ENCODE measurements around the gene NRN1L. TPM values are rescaled to one million over a fixed set of nuclear protein-coding genes. Genes with fewer than 3 reads are reported as not detected.
"Not testable (repeated sequence)": the region's sequence is repeated elsewhere in the genome, so short reads cannot be mapped to it uniquely, and the experiment has no call there.

NRN1L gene
- total RNA-seq (2012; rRNA removed): not detected in 2 replicates
- polyA plus RNA-seq (2012; rRNA removed): 0.27 and 0.32 TPM in 2 replicates
- polyA plus RNA-seq (2012; cell fraction: cytosol; rRNA removed): 0.09 and 0.14 TPM in 2 replicates
- 3.2 and 5.5 TPM in 2 replicates for polyA plus RNA-seq (2012; cell fraction: nucleus; rRNA removed; ENCODE audit: low replicate concordance)
- Bru-seq, nascent RNA: not detected
- BruChase-seq, experiment 1, labeled RNA remaining after a 6-hour chase: percentile 42 among the genes with signal in this experiment
- not detected for BruChase-seq, experiment 2, labeled RNA remaining after a 2-hour chase
- long read RNA-seq: 0 reads

DNA sequence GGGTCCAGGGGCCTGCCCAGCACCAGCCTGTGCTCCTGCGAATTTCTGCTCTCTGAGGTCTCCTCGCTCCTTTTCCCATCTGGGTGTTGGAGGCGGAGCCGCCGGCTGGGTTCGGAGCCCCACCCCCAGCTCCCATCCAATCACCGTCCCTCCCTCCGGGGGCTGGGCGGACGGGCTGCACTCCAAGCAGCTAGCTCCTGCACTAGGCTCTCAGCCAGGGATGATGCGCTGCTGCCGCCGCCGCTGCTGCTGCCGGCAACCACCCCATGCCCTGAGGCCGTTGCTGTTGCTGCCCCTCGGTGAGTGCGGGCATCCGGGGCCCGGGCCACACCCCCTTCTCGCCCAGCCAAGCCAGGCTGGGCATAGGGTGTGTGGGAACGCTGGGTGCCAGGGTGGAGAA, at the start of gene NRN1L:
Gene NRN1L (plus strand): TSS at position 202 of the 400 bp plus-strand sequence. CDS start 19 bp downstream, at position 221.
- Histone ChIP-seq H2AFZ (replicated peaks; ENCODE audit: low read length, poor library complexity) (peak within 1 kb of the TSS; percentile 74), H4K20me1 (ENCODE audit: insufficient read depth, low read length) (peaks cover 32% of the 10 kb centered on the region), H3K27ac (ENCODE audit: insufficient read depth, low read length) (no peak within 1 kb of the TSS), H3K36me3 (ENCODE audit: control insufficient read depth, insufficient read depth, low read length) (peaks cover 46% of the 10 kb centered on the region), H3K27me3 (ENCODE audit: control insufficient read depth, insufficient read depth, low read length) (no peaks in the 10 kb centered on the region), H3K4me3 (ENCODE audit: insufficient read depth, low read depth, low read length) (no peak within 1 kb of the TSS), H4K91ac (ENCODE audit: insufficient read depth, low read depth, low read length) (no peak within 1 kb of the TSS), H4K5ac (ENCODE audit: low read depth, low read length) (no peak within 1 kb of the TSS), H2BK5ac (ENCODE audit: low read depth, low read length, poor library complexity, severe bottlenecking) (no peak within 1 kb of the TSS), H3K4ac (ENCODE audit: low read depth, low read length) (no peak within 1 kb of the TSS), H3K9ac (ENCODE audit: low read depth, low read length) (no peak within 1 kb of the TSS), H3K56ac (ENCODE audit: extremely low read depth, insufficient read depth, low read length) (no peak within 1 kb of the TSS), H2AK9ac (replicated peaks; ENCODE audit: low read depth, low read length, poor library complexity) (peak within 1 kb of the TSS; percentile 86), H3K79me1 (ENCODE audit: low read depth in 1 of 2, low read length in 2 of 2) (peaks cover 0 to 5% of the 10 kb centered on the region in 2 experiments; a peak in 2 of 4 replicates), H4K8ac (ENCODE audit: low read depth in 2 of 2, low read length in 2 of 2) (no peak within 1 kb of the TSS), H3K4me1 (ENCODE audit: control insufficient read depth, insufficient read depth, low read length) (peaks cover 4% of the 10 kb centered on the region; the same call in 1 of the 2 replicates), H3K9me1 (ENCODE audit: insufficient read depth, low read length) (no peaks in the 10 kb centered on the region), H2AK5ac (ENCODE audit: low read depth, low read length) (no peak within 1 kb of the TSS), H3K23ac (ENCODE audit: low read depth, low read length) (0 out of 2 replicates have a peak within 1 kb of the TSS, but pooled peaks have one; percentile 24), H2BK20ac (ENCODE audit: low read depth, low read length) (no peak within 1 kb of the TSS), H3K9me3 (ENCODE audit: control insufficient read depth, insufficient read depth, low read length) (no peaks in the 10 kb centered on the region), H3K18ac (ENCODE audit: low read depth, low read length) (no peak within 1 kb of the TSS), H3K4me2 (ENCODE audit: low read depth, low read length) (peak within 1 kb of the TSS; percentile 27; the same call in 1 of the 2 replicates), H2BK15ac (ENCODE audit: low read depth, low read length) (no peak within 1 kb of the TSS), H2BK120ac (ENCODE audit: low read depth, low read length) (no peak within 1 kb of the TSS), H3K14ac (replicated peaks; ENCODE audit: low read depth, low read length) (no peak within 1 kb of the TSS)
- in situ Hi-C loops (cut with MboI; ENCODE audit: low sequenced_read_pairs): no loop called here
- BruUV-seq (replicated peaks): no TSS peak
- no CpG with 5 or more reads among the region's 22 CpGs for WGBS, 2 experiments (ENCODE audit: extremely low coverage in 2 of 2, insufficient read length in 1 of 2)
- dilution Hi-C loops (cut with HindIII; ENCODE audit: low sequenced_read_pairs, unreplicated experiment): no loop called here
- DNase-seq (peak; percentile 89), ATAC-seq (ENCODE audit: low read depth) (peak; percentile 98)
- ChIA-PET POLR2A (ENCODE audit: unreplicated experiment) (no interaction called here), CTCF (interaction anchor here (0.8 to 1.9 kb wide), 6 partner anchors 10 to 68 kb away, joined by 3 to 14 read pairs (median 4); no protein-coding TSS in a partner anchor)
- TF ChIP-seq SMC3 (IDR thresholded peaks at IDR 0.05; ENCODE audit: low read depth, low read length): peak; percentile 15; the same call in 1 of the 2 replicates
- no peak for TF ChIP-seq CHD1 (IDR thresholded peaks at IDR 0.05; ENCODE audit: low read depth, low read length)
- no peak for TF ChIP-seq POLR2A (IDR thresholded peaks at IDR 0.05; ENCODE audit: low read depth, low read length)
- peak; percentile 10; the same call in 1 of the 2 replicates for TF ChIP-seq RAD21 (IDR thresholded peaks at IDR 0.05; ENCODE audit: low read length)
- peak; percentile 65; the same call in 1 of the 2 replicates for TF ChIP-seq MXI1 (IDR thresholded peaks at IDR 0.05; ENCODE audit: borderline replicate concordance, low read depth, low read length)
- peak; percentile 88; the same call in 1 of the 2 replicates for TF ChIP-seq MAZ (IDR thresholded peaks at IDR 0.05; ENCODE audit: borderline replicate concordance, low read depth, low read length)
- intact Hi-C loops (cut with micrococcal nuclease): loop anchor here (1.0 kb wide), 1 partner anchor 18 kb away; no protein-coding TSS in a partner anchor

- BruUV-seq (replicated peaks); in situ Hi-C loops (cut with MboI; ENCODE audit: low sequenced_read_pairs); H2BK20ac ChIP-seq (ENCODE audit: low read depth, low read length); H3K14ac ChIP-seq (replicated peaks; ENCODE audit: low read depth, low read length); H3K27me3 ChIP-seq (ENCODE audit: control insufficient read depth, insufficient read depth, low read length); H2BK5ac ChIP-seq (ENCODE audit: low read depth, low read length, poor library complexity, severe bottlenecking); H4K8ac ChIP-seq (ENCODE audit: low read depth in 2 of 2, low read length in 2 of 2); POLR2A ChIA-PET (ENCODE audit: unreplicated experiment); H3K4me1 ChIP-seq (ENCODE audit: control insufficient read depth, insufficient read depth, low read length); H3K4ac ChIP-seq (ENCODE audit: low read depth, low read length); CTCF ChIA-PET; H3K9me3 ChIP-seq (ENCODE audit: control insufficient read depth, insufficient read depth, low read length); H2AK5ac ChIP-seq (ENCODE audit: low read depth, low read length); DNase-seq; H4K91ac ChIP-seq (ENCODE audit: insufficient read depth, low read depth, low read length); H3K23ac ChIP-seq (ENCODE audit: low read depth, low read length); H2AK9ac ChIP-seq (replicated peaks; ENCODE audit: low read depth, low read length, poor library complexity); H3K4me2 ChIP-seq (ENCODE audit: low read depth, low read length); H3K18ac ChIP-seq (ENCODE audit: low read depth, low read length); ATAC-seq (ENCODE audit: low read depth); H2BK15ac ChIP-seq (ENCODE audit: low read depth, low read length); H3K4me3 ChIP-seq (ENCODE audit: insufficient read depth, low read depth, low read length); H3K36me3 ChIP-seq (ENCODE audit: control insufficient read depth, insufficient read depth, low read length); H4K20me1 ChIP-seq (ENCODE audit: insufficient read depth, low read length); H2BK120ac ChIP-seq (ENCODE audit: low read depth, low read length); dilution Hi-C loops (cut with HindIII; ENCODE audit: low sequenced_read_pairs, unreplicated experiment); H3K9ac ChIP-seq (ENCODE audit: low read depth, low read length); H3K27ac ChIP-seq (ENCODE audit: insufficient read depth, low read length); H3K56ac ChIP-seq (ENCODE audit: extremely low read depth, insufficient read depth, low read length); intact Hi-C loops (cut with micrococcal nuclease); H4K5ac ChIP-seq (ENCODE audit: low read depth, low read length): not testable (repeated sequence)
- H3K79me1 ChIP-seq (ENCODE audit: low read depth in 1 of 2, low read length in 2 of 2): peaks cover 6 to 21% of the 10 kb centered on the region in 2 experiments; a peak in 3 of 4 replicates
- peak overlapping the region; percentile 51 for H2AFZ ChIP-seq (replicated peaks; ENCODE audit: low read length, poor library complexity)
- WGBS, 2 experiments (ENCODE audit: extremely low coverage in 2 of 2, insufficient read length in 1 of 2): 98% methylated on average over 7 of the region's 10 CpGs; no CpG with 5 or more reads in 1 of the 2 experiments
- H3K9me1 ChIP-seq (ENCODE audit: insufficient read depth, low read length): peaks cover 11% of the 10 kb centered on the region; the same call in 1 of the 2 replicates
These were observed 47.5 kb upstream of the NRN1L start for GRCh38 chr16:67837190-67837589.
